HCT116 (cell line): Measurements from ENCODE around the gene DAPL1. TPM values are rescaled to one million over a fixed set of nuclear protein-coding genes. Genes with fewer than 3 reads are reported as not detected.

Source experiments
- ATAC-seq: fragments of 200-7000 bp; cut with Tn5 transposase; 2 replicates; pipeline ENCODE4 v1.9.1; 2020; ENCODE audit warnings: mild to moderate bottlenecking, moderate library complexity
- BruUV-seq: library from RNA; stranded (reverse); fragments of 400-500 nt; replicated peaks from 2 replicates; lab custom pipeline; 2021; lab: Mats Ljungman, UMichigan
- CTCF ChIA-PET: fragments of 300-600 bp; sonication (Branson Sonifier 250); formaldehyde crosslinking; loops from one replicate; lab custom pipeline; 2021; ENCODE audit warnings: antibody characterized with exemption; lab: Charles Lee
- POLR2A ChIA-PET: fragments of 300-600, 350-600 bp; sonication (Branson Sonifier 250); formaldehyde crosslinking; loops from one replicate; lab custom pipeline; 2021; ENCODE audit warnings: antibody characterized with exemption; lab: Charles Lee
- RAD21 ChIA-PET, 2 experiments: fragments of 300-600 bp; sonication (Branson Sonifier 250); formaldehyde crosslinking; loops; one replicate each; lab custom pipeline; 2023; ENCODE audit warnings: low total read pairs in 2 of 2; ENCODE audit not compliant: uncharacterized antibody in 2 of 2, unreplicated experiment in 2 of 2, low non-redundant PET in 1 of 2; lab: Charles Lee
- DNase-seq: peaks from one replicate; pipeline ENCODE4 v3.0.0-alpha.2; 2010; ENCODE audit warnings: low read depth, low spot score
- H2AFZ ChIP-seq: fragments of 200-600 bp; shearing (Covaris generic), sonication (generic); 2 replicates; pipeline ENCODE4 v1.6.1; 2017; ENCODE audit warnings: low read depth, mixed run types, mixed read lengths, antibody characterized with exemption, low read length; ENCODE audit not compliant: poor library complexity, severe bottlenecking
- H3K27ac ChIP-seq: 2 replicates; pipeline ENCODE4 v1.5.1; 2012; ENCODE audit warnings: low read depth, low read length
- H3K27me3 ChIP-seq: fragments of 200-600 bp; sonication (generic); 2 replicates; pipeline ENCODE4 v1.6.1; 2016; ENCODE audit warnings: mixed run types, low read length, mixed read lengths; ENCODE audit not compliant: insufficient read depth
- H3K36me3 ChIP-seq, 2 experiments: fragments of 200-500 bp in 1 of 2; fragments of 200-600 bp in 1 of 2; sonication (Bioruptor generic) in 1 of 2; sonication (generic) in 1 of 2; 2 replicates each; pipeline versions ENCODE4 v1.5.1 to v1.6.1; 2014 to 2016; ENCODE audit warnings: low read length in 2 of 2, inconsistent platforms in 1 of 2, mixed read lengths in 1 of 2, mixed run types in 1 of 2; ENCODE audit not compliant: insufficient read depth in 2 of 2, control insufficient read depth in 1 of 2
- H3K4me1 ChIP-seq, 2 experiments: fragments of 200-600 bp in 1 of 2; sonication (generic) in 1 of 2; 2 replicates each; pipeline versions ENCODE4 v1.5.1 to v1.6.1; 2012 to 2017; ENCODE audit warnings: low read length in 2 of 2, inconsistent platforms in 1 of 2, mild to moderate bottlenecking in 1 of 2, mixed read lengths in 1 of 2, mixed run types in 1 of 2, moderate library complexity in 1 of 2; ENCODE audit not compliant: insufficient read depth in 2 of 2, control insufficient read depth in 1 of 2
- H3K4me2 ChIP-seq: fragments of 200-600 bp; sonication (generic); 2 replicates; pipeline ENCODE4 v1.6.1; 2017; ENCODE audit warnings: mixed run types, low read length, mixed read lengths
- H3K4me3 ChIP-seq, 2 experiments: fragments of 200-600 bp in 1 of 2; sonication (generic) in 1 of 2; replicated peaks in 1 of 2; 2 replicates each; pipeline ENCODE4 v1.5.1; 2011 to 2016; ENCODE audit warnings: low read length in 2 of 2, control low read depth in 1 of 2, low read depth in 1 of 2, mild to moderate bottlenecking in 1 of 2, mixed read lengths in 1 of 2, mixed run types in 1 of 2
- H3K79me2 ChIP-seq: fragments of 200-600 bp; sonication (generic); 2 replicates; pipeline ENCODE4 v1.6.1; 2017; ENCODE audit warnings: mild to moderate bottlenecking, mixed run types, low read length, moderate library complexity, mixed read lengths; ENCODE audit not compliant: insufficient read depth
- H3K9ac ChIP-seq: fragments of 200-600 bp; sonication (generic); 2 replicates; pipeline ENCODE4 v1.6.1; 2016; ENCODE audit warnings: low read length, mixed read lengths
- H3K9me2 ChIP-seq: fragments of 200-600 bp; sonication (generic), shearing (Covaris generic); 2 replicates; pipeline ENCODE4 v1.6.1; 2017; ENCODE audit warnings: mixed run types, mild to moderate bottlenecking, moderate library complexity; ENCODE audit not compliant: insufficient read depth
- H3K9me3 ChIP-seq, 2 experiments: fragments of 200-500 bp in 1 of 2; fragments of 200-600 bp in 1 of 2; sonication (Bioruptor generic) in 1 of 2; sonication (generic) in 1 of 2; 2 replicates each; pipeline ENCODE4 v1.6.1; 2014 to 2017; ENCODE audit warnings: low read length in 2 of 2, mixed read lengths in 2 of 2, inconsistent platforms in 1 of 2, low read depth in 1 of 2, mild to moderate bottlenecking in 1 of 2, mixed run types in 1 of 2, moderate library complexity in 1 of 2; ENCODE audit not compliant: control insufficient read depth in 1 of 2, insufficient read depth in 1 of 2
- H4K20me1 ChIP-seq: fragments of 200-600 bp; sonication (generic), shearing (Covaris generic); 2 replicates; pipeline ENCODE4 v1.6.1; 2017; ENCODE audit warnings: mixed run types, mild to moderate bottlenecking, moderate library complexity; ENCODE audit not compliant: insufficient read depth
- ATF3 ChIP-seq: IDR thresholded peaks from 2 replicates; pipeline ENCODE4 v1.6.1; 2012
- EGR1 ChIP-seq: IDR thresholded peaks from 2 replicates; pipeline ENCODE4 v1.6.1; 2012; ENCODE audit warnings: low read depth
- EZH2 ChIP-seq: fragments of 200-600 bp; sonication (generic); IDR thresholded peaks from 2 replicates; pipeline ENCODE4 v1.6.1; 2017; ENCODE audit warnings: antibody characterized with exemption, mixed run types
- JUND ChIP-seq: IDR thresholded peaks from 2 replicates; pipeline ENCODE4 v1.6.1; 2012
- POLR2A ChIP-seq: IDR thresholded peaks from 2 replicates; pipeline ENCODE4 v1.7.0; 2011; ENCODE audit warnings: borderline replicate concordance; ENCODE audit not compliant: insufficient read depth, insufficient read length; ENCODE audit errors: extremely low read depth
- RAD21 ChIP-seq: IDR thresholded peaks from 2 replicates; pipeline ENCODE4 v1.6.1; 2012; ENCODE audit warnings: low read depth, mild to moderate bottlenecking
- REST ChIP-seq: IDR thresholded peaks from 2 replicates; pipeline ENCODE4 v1.6.1; 2012; ENCODE audit warnings: low read depth
- SIN3A ChIP-seq: IDR thresholded peaks from 2 replicates; pipeline ENCODE4 v1.6.1; 2012; ENCODE audit warnings: low read depth
- SP1 ChIP-seq: IDR thresholded peaks from 2 replicates; pipeline ENCODE4 v1.6.1; 2012; ENCODE audit warnings: low read depth
- SRF ChIP-seq: IDR thresholded peaks from 2 replicates; pipeline ENCODE4 v1.6.1; 2012; ENCODE audit warnings: low read depth
- TCF7L2 ChIP-seq: IDR thresholded peaks from 2 replicates; pipeline ENCODE4 v1.7.0; 2011; ENCODE audit warnings: borderline replicate concordance, inconsistent platforms; ENCODE audit not compliant: insufficient read depth, insufficient read length; ENCODE audit errors: extremely low read depth
- YY1 ChIP-seq: IDR thresholded peaks from 2 replicates; pipeline ENCODE4 v1.6.1; 2011; ENCODE audit warnings: low read length, low read depth, moderate library complexity, mild to moderate bottlenecking; ENCODE audit not compliant: insufficient replicate concordance; ENCODE audit errors: extremely low read depth
- ZBTB33 ChIP-seq: IDR thresholded peaks from 2 replicates; pipeline ENCODE4 v1.6.1; 2011; ENCODE audit warnings: mild to moderate bottlenecking, low read length, moderate library complexity; ENCODE audit not compliant: insufficient replicate concordance; ENCODE audit errors: extremely low read depth
- ZFX ChIP-seq: fragments of 450-650 bp; IDR thresholded peaks from 2 replicates; pipeline ENCODE4 v1.6.1; 2017
- ZNF274 ChIP-seq: fragments of 200-500 bp; sonication (Bioruptor generic); IDR thresholded peaks from 2 replicates; pipeline ENCODE4 v1.6.1; 2014; ENCODE audit warnings: mild to moderate bottlenecking, low read depth, low read length, inconsistent platforms
- intact Hi-C: fragments of 100-400 bp; cut with micrococcal nuclease; formaldehyde crosslinking; loops from 2 replicates; pipeline ENCODE4 v1.10.0; 2022
- total RNA-seq: library from RNA; stranded (reverse); gene quantifications from one replicate; pipeline ENCODE4 v1.2.1, GENCODE V29; 2021; ENCODE audit not compliant: unreplicated experiment

DAPL1 gene
- total RNA-seq, 1 experiment from 2014 or later = not detected

- POLR2A ChIA-PET = no interaction called here
These were observed 42.5 kb downstream of the DAPL1 start for GRCh38 chr2:158837645-158838044.

GRCh38 chr2:158841850-158842249 lies 46.7 kb downstream of the DAPL1 start:
- no peak for DNase-seq
- TF ChIP-seq EGR1 (no peak), POLR2A (no peak), SP1 (no peak), EZH2 (no peak), SRF (no peak), ZFX (no peak), YY1 (no peak), ZBTB33 (no peak), ATF3 (no peak), REST (no peak), ZNF274 (no peak), TCF7L2 (no peak)

More at GRCh38 chr2:158837645-158838044, 42.5 kb downstream of the DAPL1 start:
- no peak overlapping the region for H3K4me2 ChIP-seq
- no peaks in the 10 kb centered on the region for H3K4me1 ChIP-seq
- no peak for DNase-seq
- H3K9ac ChIP-seq = no peak overlapping the region
- H3K79me2 ChIP-seq = no peaks in the 10 kb centered on the region
- H3K36me3 ChIP-seq = no peaks in the 10 kb centered on the region
- H3K27ac ChIP-seq = no peak overlapping the region
- no peak for TF ChIP-seq ZFX
- no peak for TF ChIP-seq SIN3A
- TF ChIP-seq JUND = no peak
- TF ChIP-seq TCF7L2 = no peak
- no peak for TF ChIP-seq RAD21
- H3K27me3 ChIP-seq = no peaks in the 10 kb centered on the region
- intact Hi-C loops = no loop called here
- H2AFZ ChIP-seq = no peak overlapping the region
- no peaks in the 10 kb centered on the region for H4K20me1 ChIP-seq
- H3K9me2 ChIP-seq = no peaks in the 10 kb centered on the region
- no TSS peak for BruUV-seq
- ChIA-PET RAD21 (no interaction called here), CTCF (no interaction called here)
- ATAC-seq = no peak
- H3K9me3 ChIP-seq = no peaks in the 10 kb centered on the region
- H3K4me3 ChIP-seq = no peak overlapping the region

More at GRCh38 chr2:158841850-158842249, 46.7 kb downstream of the DAPL1 start:
- Histone ChIP-seq H3K9me3 (no peaks in the 10 kb centered on the region), H2AFZ (no peak overlapping the region), H3K27ac (no peak overlapping the region), H3K36me3 (no peaks in the 10 kb centered on the region), H3K4me3 (no peak overlapping the region), H3K9me2 (no peaks in the 10 kb centered on the region), H3K79me2 (no peaks in the 10 kb centered on the region), H4K20me1 (no peaks in the 10 kb centered on the region), H3K4me2 (no peak overlapping the region), H3K27me3 (no peaks in the 10 kb centered on the region), H3K4me1 (no peaks in the 10 kb centered on the region), H3K9ac (no peak overlapping the region)
- RAD21 ChIA-PET = interaction anchor here in 1 of 2 experiments (0.7 kb wide), 1 partner anchor 808 kb away, joined by 3 read pairs; no protein-coding TSS in a partner anchor
- BruUV-seq = no TSS peak
- no peak for ATAC-seq
- POLR2A ChIA-PET = interaction anchor here (0.7 kb wide), 1 partner anchor 11 kb away, joined by 5 read pairs; no protein-coding TSS in a partner anchor
- intact Hi-C loops = no loop called here
- CTCF ChIA-PET = interaction anchor here (0.7 kb wide), 1 partner anchor 88 kb away, joined by 3 read pairs; no protein-coding TSS in a partner anchor
